T-helper 17 cell (primary cell): ENCODE measurements around the gene BANF2. TPM values are rescaled to one million over a fixed set of nuclear protein-coding genes. Genes with fewer than 3 reads are reported as not detected.

Source experiments
- total RNA-seq, 4 donors: library from RNA in 2 of 4; stranded (reverse) in 2 of 4; gene quantifications; one replicate each; pipeline ENCODE4 v1.2.3 and lab custom pipeline; 2022 to 2026

BANF2 gene
- total RNA-seq, 2 donors from 2014 or later = not detected

Other genes with a start within 250 kb of the BANF2 start
- gene BFSP1, start 168.6 kb upstream of the BANF2 start, total RNA-seq = 1 to 10 TPM in 1 of 2 donors, under 1 TPM in 1; 0.21 to 1.0 TPM
- 10 to 100 TPM; 41.4 to 46.5 TPM for gene DSTN, start 129.9 kb upstream of the BANF2 start, total RNA-seq
- gene RRBP1, start 17.7 kb upstream of the BANF2 start, total RNA-seq = 10 to 100 TPM; 31.4 to 37.8 TPM